Measurements from ENCODE around the gene MUC3A.

GRCh38 chr7:100969066-100969615, 19.8 kb downstream of the MUC3A start, which contains the start of gene MUC12:
- TF ChIP-seq CTCF (IDR thresholded peaks at IDR 0.05), result no peak
- TF ChIP-seq POLR2A (IDR thresholded peaks at IDR 0.05), result no peak
- TF ChIP-seq POLR2AphosphoS5 (IDR thresholded peaks at IDR 0.05), result no peak
